ENCODE measurements around the gene LEF1.

DNA sequence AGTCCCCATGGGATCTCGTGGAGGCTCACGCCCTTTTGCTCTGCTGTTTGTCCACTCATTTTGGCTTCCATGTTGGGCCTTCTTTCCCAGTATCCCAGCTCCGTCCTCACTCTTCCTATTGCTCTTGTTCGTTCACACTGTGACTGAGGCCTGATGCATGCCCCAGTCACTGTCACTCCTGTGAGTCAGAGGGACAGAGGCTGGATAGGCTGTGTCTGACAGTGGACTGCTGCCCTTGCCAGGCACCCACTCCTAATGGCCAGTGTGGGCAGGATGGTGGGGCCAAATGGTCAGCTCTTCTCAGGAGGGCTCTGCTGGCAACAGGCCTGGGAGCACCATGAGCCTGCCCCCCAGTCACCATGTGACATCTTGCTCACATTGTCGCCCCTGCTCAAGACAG, 139.0 kb downstream of the LEF1 start:
- no peak for TF ChIP-seq GATA2 (IDR thresholded peaks at IDR 0.05; ENCODE audit: low read depth, low read length)
- TF ChIP-seq GATA3 (IDR thresholded peaks at IDR 0.05; ENCODE audit: low read depth, low read length), result no peak
